Activated CD4-positive, alpha-beta T cell treated with anti-CD3 and anti-CD28 coated beads, Interleukin-2, amount 50 U/mL, for 24 hours (primary cell): Measurements from ENCODE around the gene MAP3K2.
"Not testable (repeated sequence)": the region's sequence is repeated elsewhere in the genome, so short reads cannot be mapped to it uniquely, and the experiment has no call there.

Experiments
- DNase-seq, 2 donors: peaks; one replicate each; pipeline ENCODE4 v3.0.0-alpha.2; 2020; ENCODE audit warnings: low read depth in 1 of 2, low spot score in 1 of 2

Gene MAP3K2

GRCh38 chr2:127353873-127354676 lies 33.7 kb downstream of the MAP3K2 start:
- not testable (repeated sequence) for DNase-seq

DNA sequence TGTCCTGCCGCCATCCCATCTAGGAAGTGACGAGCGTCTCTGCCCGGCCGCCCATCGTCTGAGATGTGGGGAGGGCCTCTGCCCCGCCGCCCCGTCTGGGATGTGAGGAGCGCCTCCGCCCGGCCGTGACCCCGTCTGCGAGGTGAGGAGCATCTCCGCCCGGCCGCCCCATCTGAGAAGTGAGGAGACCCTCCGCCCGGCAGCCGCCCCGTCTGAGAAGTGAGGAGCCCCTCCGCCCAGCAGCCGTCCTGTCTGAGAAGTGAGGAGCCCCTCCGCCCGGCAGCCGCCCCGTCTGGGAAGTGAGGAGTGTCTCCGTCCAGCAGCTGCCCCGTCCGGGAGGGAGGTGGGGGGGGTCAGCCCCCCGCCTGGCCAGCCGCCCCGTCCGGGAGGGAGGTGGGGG lies 34.6 kb downstream of the MAP3K2 start:
- not testable (repeated sequence) for DNase-seq

DNA sequence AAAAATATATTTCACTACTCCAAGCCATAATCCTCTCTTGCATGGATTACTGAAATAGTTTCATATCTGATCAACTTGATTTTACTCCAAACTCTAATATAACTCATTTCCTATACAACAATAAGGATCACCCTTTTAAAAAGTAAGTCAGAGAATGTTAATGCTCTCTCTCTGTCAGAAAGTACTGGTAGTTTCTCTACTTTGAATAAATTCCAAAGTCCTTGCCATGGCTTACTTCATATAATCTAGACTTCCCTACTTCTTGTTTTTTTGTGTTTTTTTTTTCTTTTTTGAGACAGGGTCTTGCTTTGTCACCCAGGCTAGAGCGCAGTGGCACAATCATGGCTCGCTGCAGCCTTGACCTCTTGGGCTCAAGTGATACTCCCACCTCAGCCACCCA lies 36.2 kb downstream of the MAP3K2 start:
- DNase-seq, result no peak

- no peak for DNase-seq
Observed at GRCh38 chr2:127348426-127349000, 39.3 kb downstream of the MAP3K2 start.

- DNase-seq, result no peak
Observed at GRCh38 chr2:127347734-127348392, 39.9 kb downstream of the MAP3K2 start.

DNA sequence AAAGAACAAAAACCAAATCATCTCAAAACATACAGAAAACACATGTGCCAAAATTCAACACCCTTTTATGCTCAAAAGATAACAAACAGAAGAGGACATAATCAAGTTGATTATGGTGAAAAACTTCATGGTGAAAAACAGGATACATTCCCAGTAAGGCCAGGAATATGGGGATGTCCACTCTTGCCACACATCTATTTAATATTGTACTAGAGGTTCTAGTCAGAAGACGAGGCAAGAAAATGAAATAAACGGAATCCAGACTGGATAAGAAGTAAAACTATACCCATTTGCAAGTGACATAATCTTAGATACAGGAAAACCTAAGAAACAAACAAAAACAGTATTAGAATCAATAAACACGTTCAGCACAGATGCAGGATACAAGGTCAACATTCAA lies 40.8 kb downstream of the MAP3K2 start:
- DNase-seq, result no peak

GRCh38 chr2:127343277-127343676 lies 44.5 kb downstream of the MAP3K2 start:
- DNase-seq, result no peak

DNA sequence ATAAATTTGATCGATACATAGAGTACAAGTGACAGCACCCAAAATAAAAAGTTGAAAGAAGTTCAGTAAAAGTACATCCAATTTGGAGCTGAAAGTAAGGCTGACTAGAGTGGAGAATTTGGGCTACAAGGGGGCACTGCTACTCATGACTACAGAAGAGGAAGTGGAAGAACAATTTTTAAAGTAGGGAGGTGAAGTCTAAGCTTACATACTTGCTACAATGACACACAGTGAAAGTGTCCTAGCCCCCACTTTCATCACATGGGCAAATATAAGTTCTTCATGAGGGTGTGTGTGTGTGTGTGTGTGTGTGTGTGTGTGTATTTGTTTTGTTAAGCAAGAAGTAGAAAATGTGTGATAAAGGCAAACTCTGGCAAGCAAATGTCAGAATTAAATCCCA lies 45.7 kb downstream of the MAP3K2 start:
- DNase-seq, result no peak

- no peak for DNase-seq
Observed at GRCh38 chr2:127332335-127332734, 55.4 kb downstream of the MAP3K2 start.

DNA sequence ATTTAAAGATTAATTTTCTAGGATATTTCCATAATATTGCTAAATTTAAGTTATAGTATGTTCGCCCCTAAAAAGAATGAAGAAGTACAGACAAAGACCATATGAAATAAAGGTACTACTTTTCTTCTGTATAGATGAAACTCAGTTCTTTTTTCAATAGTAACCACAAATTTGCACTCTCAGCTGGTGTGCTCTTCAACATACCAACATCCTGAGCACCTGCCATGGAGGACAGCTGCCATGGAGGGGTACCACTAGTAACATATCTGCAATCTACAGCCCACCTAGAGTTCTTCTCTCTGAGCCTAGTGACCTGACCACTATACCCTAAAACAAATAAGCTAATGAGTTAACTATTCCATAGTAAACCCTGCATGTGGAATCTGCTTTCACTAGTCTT lies 57.0 kb downstream of the MAP3K2 start:
- no peak for DNase-seq

- no peak for DNase-seq
Observed at GRCh38 chr2:127326289-127326945, 61.4 kb downstream of the MAP3K2 start.

GRCh38 chr2:127324635-127325034 lies 63.1 kb downstream of the MAP3K2 start:
- no peak for DNase-seq

- DNase-seq, result no peak
Observed at GRCh38 chr2:127321303-127321702, 66.5 kb downstream of the MAP3K2 start.

GRCh38 chr2:127320586-127321275 lies 67.0 kb downstream of the MAP3K2 start:
- DNase-seq, result no peak

GRCh38 chr2:127320067-127320466 lies 67.7 kb downstream of the MAP3K2 start:
- no peak for DNase-seq

DNA sequence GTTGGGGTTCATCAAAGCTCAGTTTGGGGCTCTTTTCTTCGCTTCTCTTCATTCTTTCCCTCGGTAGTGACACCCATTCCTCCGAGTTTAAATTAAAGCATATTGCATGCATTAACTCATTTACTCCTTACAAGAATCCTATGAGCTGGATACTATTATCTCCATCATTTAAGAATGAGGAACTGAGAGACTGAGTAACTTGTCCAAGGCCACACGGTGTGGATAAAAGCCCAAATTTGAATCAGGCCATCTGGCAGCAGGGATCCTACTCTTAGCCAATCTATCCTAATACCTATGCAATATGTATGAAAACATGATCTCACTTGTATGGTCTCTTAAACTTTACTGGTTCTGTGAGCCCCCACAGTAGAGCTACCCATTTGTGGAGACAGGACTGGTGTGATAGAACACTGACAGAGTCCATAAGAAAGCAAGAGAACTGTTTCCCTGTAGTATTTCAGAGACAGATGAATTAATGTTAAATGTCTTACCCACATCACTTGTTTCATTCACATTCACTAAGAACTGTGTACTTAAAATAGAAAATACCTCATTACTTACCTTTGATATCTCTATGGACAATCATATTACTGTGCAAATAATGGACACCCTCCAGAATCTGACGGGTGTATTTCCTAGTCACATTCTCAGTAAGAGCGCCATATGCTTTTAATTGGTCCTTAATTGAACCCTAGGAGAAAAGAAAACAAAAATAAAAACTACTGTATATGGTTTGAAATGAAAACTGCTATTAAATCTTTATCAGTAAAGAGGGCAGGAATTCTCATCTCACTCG lies 73.4 kb downstream of the MAP3K2 start:
- DNase-seq, result no peak

- DNase-seq, result no peak
Observed at GRCh38 chr2:127313406-127313805, 74.4 kb downstream of the MAP3K2 start.

GRCh38 chr2:127310980-127311379 lies 76.8 kb downstream of the MAP3K2 start:
- no peak for DNase-seq

DNA sequence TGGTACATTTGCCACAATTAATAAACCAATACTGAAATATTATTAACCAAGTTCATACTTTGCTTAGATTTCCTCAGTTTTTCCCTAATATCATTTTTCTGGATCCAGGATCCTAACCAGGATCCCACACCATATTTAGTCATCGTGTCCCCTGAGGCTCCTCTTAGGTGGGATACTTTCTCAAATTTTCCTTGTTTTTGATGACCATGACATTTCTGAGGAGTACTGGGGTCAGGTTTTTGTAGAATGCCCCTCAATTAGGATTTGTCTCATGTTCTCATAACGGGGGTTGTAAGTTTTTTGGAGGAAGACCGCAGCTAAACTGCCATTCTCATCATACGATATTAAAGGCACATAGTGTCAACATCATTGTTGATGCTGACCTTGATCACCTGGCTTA lies 78.3 kb downstream of the MAP3K2 start:
- DNase-seq, result no peak

DNA sequence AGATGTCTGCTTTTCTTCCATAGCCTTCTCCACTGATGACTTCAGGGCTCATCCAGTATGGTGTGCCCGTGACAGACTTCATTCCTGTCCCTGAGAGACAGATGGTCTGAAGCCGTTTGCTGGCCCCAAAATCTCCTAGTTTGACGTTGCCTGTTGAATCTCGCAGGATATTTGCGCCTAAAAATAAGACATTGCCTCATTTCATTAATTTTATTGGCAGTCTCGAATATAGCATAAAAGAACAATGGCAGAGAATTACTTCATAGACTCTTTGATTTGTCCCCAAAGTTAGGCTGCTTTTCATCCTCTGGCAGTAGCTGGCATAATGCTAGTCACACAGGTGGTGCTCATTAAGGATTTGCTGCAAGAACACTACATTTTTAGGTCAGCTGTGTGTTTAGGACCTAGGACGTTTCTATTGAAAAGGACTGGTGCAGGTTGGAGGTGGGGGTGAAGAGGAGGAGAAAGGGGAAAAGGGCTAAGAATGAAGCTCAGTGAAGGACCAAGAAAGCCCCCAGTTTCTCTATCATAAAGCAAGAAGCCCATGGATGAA lies 79.1 kb downstream of the MAP3K2 start:
- DNase-seq, result no peak
